ENCODE data around the gene OSBPL10.

The OSBPL10 gene

DNA sequence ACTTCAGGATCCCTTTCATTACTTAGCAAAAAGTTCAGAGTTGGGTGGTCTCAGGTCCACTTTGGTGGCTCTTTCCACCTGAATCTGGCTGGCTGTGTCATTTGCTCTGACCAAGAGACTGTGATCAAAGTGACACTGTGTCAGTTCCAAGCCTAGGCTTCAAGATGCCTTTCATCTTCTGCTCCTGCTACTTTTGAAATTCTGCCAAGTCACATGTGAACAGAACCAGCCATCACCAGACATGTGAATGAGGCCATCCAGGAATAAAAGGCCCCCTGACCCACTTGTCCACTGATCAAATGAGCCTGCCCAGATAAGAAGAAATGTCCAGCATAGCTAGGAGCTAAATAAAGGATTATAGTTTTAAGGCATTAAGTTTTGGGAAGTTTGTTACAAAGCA is 132.2 kb downstream of the OSBPL10 start:
- no peak for DNase-seq (ENCODE audit: low read depth)

- no peak for DNase-seq (ENCODE audit: low read depth)
Observed at GRCh38 chr3:31848163-31848818, 132.8 kb downstream of the OSBPL10 start.

GRCh38 chr3:31847760-31848159 is 133.3 kb downstream of the OSBPL10 start:
- no peak for DNase-seq (ENCODE audit: low read depth)

DNA sequence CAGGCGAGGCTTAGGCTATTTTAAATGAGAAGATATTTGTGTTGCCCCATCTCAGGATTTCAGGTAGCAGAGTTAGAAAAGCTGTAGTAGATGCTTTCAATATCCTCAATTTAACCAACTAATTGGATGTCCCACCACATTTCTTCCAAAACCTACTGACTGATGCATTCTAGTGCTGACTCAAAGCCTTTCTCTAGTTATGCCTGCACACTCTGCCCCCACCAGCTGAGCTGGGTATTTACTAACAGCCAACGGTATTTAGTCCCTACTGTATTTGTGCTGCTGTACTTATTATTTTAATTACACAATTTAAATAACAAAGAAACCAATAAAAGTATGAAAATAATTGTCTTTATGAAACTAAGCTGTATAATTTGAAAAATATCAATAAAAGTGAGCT is 139.5 kb downstream of the OSBPL10 start:
- DNase-seq (ENCODE audit: low read depth) = no peak

- no peak for DNase-seq (ENCODE audit: low read depth)
Observed at GRCh38 chr3:31840252-31840651, 140.8 kb downstream of the OSBPL10 start.

- no peak for DNase-seq (ENCODE audit: low read depth)
Observed at GRCh38 chr3:31839144-31839917, 141.7 kb downstream of the OSBPL10 start.

GRCh38 chr3:31836131-31837075 is 144.7 kb downstream of the OSBPL10 start:
- DNase-seq (ENCODE audit: low read depth) = no peak

DNA sequence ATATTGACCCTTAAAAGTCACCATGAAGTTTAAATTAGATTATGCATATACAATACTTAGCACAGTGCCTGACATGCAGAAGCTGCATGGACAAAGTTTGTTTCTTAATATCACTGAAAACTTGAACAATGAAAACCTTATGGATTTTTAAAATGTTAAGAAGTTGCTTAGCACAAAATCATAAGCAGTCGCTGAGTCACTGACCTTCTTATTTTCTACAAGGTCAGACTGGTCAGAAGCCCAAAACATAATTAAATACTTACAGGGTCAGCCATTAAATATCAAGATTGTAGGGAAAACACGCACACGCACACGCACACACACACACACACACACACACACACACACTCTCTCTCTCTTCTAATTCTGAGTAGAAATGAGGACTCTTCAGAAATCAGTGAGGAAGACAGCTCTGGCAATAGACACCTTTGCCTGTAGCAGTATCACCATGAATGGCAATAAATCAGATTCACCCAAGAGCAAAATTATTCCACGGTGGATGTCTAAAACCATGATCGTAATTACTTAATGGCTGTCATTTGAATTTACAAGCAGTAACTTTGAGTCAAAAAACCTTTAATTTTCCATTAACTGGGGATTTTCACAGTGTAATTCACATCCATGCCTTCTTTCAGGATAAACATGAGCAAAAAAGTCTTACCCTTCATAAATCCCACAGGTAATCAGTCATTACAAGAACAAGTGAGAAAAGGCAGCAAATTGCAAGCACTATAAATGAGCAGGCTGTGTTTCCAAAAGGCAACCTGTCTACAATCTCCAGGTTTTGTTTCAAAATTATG is 147.5 kb downstream of the OSBPL10 start:
- DNase-seq (ENCODE audit: low read depth) = peak; percentile 13

GRCh38 chr3:31832551-31832950 is 148.5 kb downstream of the OSBPL10 start:
- DNase-seq (ENCODE audit: low read depth) = no peak

- DNase-seq (ENCODE audit: low read depth) = no peak
Observed at GRCh38 chr3:31831591-31831990, 149.5 kb downstream of the OSBPL10 start.

- DNase-seq (ENCODE audit: low read depth) = no peak
Observed at GRCh38 chr3:31829826-31830426, 151.1 kb downstream of the OSBPL10 start.

GRCh38 chr3:31829010-31829409 is 152.1 kb downstream of the OSBPL10 start:
- DNase-seq (ENCODE audit: low read depth) = no peak

GRCh38 chr3:31828007-31828406 is 153.1 kb downstream of the OSBPL10 start:
- DNase-seq (ENCODE audit: low read depth) = no peak

- no peak for DNase-seq (ENCODE audit: low read depth)
Observed at GRCh38 chr3:31823184-31823583, 157.9 kb downstream of the OSBPL10 start.

DNA sequence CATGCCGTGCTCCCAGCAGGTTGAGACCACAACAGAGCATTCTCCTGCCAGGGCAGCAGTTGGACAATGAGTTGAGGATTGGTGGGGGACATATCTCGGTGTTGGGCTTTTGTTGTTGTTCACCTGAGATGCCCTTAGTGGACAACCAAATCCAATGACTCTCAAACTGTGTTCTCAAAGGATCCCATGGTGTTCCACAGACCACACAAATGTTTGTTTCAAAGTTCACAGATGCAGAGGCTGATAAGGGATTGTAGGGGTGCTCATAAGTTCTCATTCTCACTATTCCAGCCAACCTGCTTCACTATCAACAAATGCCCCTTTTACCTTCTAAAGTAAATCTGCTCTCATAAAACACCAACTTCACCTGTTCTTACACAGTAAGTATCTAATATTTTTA is 159.9 kb downstream of the OSBPL10 start:
- no peak for DNase-seq (ENCODE audit: low read depth)

DNA sequence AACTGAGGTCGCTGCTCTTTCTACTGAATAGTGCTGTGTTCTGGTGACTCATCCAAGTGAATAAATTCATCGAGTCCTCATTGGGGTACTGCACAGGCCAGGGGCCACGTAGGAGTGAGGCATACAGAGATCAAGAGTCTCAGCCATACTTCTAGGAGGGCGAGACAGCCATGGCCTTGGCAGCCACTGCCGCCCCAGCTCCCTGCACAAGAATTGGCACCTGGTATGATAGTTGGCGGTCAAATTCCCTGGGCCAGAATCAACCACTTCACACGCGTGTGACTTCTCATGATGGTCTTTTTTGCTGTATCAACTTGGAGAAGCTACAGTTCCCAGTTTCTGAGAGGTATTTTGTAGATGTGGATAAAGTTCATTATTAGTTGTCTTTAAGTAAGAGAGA is 161.6 kb downstream of the OSBPL10 start:
- no peak for DNase-seq (ENCODE audit: low read depth)

DNA sequence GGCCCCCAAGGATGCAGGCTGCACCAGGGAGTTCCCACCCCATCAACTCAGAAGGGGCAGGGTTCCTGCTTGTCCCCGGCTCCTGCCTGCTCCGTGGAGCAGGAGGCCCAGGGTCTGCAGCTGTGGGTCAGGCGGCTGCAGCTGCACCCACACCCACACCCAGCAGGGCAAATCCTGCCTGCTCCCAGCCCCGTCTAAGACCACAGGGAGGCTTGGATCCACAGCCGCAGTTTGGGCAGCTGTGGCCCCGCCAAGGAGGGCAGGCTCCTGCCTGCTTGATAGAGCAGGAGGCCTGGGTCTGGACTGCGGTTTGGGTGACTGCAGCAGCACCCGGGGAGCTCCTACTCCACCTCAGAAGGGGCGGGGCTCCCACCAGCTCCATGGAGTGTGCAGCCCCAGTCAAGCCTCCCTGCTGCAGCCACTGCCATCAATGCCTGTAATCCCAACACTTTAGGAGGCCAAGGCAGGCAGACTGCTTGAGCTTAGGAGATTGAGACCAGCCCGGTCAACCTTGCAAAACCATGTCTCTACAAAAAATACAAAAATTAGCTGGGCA is 163.6 kb downstream of the OSBPL10 start:
- no peak for DNase-seq (ENCODE audit: low read depth)

GRCh38 chr3:31815631-31816440 is 165.2 kb downstream of the OSBPL10 start:
- no peak for DNase-seq (ENCODE audit: low read depth)

- no peak for DNase-seq (ENCODE audit: low read depth)
Observed at GRCh38 chr3:31815006-31815405, 166.1 kb downstream of the OSBPL10 start.

DNA sequence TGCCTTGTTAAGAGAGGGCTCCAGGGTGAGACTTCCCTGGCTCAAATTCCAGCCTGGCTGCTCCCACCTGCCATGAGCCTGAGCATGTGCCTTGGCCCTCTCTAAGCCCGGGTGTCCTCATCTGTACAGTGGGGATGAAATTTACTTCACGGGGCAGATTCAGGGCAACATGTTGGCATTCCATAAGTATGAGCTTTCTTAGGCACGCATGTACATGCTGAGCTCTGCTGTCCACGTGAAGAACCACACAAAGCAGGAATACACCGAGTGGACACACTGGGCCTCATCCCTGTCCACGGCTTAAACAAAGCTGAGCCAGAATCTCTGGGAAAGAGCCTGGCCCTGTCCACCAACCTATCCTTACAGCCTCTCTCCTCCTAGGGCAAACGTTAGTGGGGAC is 167.4 kb downstream of the OSBPL10 start:
- DNase-seq (ENCODE audit: low read depth) = no peak

Data from fibroblast of the conjunctiva (primary cell).